Kidney (tissue), 14 donors: Measurements from ENCODE around the gene ZNF652. TPM values are rescaled to one million over a fixed set of nuclear protein-coding genes. Genes with fewer than 3 reads are reported as not detected.

ENCODE experiments used
- DNase-seq, 5 donors: peaks; one replicate each; pipeline ENCODE4 v3.0.0-alpha.2; 2013 to 2020
- FAIRE-seq: peaks from 2 replicates; lab custom pipeline; 2012; peaks lifted over from hg19 to GRCh38; lab: Jason Lieb, UNC
- H3K27ac ChIP-seq, 2 donors: one replicate each; pipeline ENCODE4 v1.7.0; 2013; ENCODE audit warnings: low read depth in 2 of 2, low read length in 2 of 2, inconsistent platforms in 1 of 2
- H3K27me3 ChIP-seq: one replicate; pipeline ENCODE4 v1.7.1; 2013; ENCODE audit warnings: low read length, inconsistent platforms; ENCODE audit not compliant: control insufficient read depth, insufficient read depth
- H3K36me3 ChIP-seq, 3 donors: one replicate each; pipeline versions ENCODE4 v1.7.0 to v1.7.1; 2013; ENCODE audit warnings: low read length in 3 of 3, control low read depth in 1 of 3, inconsistent platforms in 1 of 3; ENCODE audit not compliant: insufficient read depth in 3 of 3, control insufficient read depth in 2 of 3
- H3K4me1 ChIP-seq, 3 donors: one replicate each; pipeline versions ENCODE4 v1.7.0 to v1.7.1; 2013; ENCODE audit warnings: low read length in 3 of 3, inconsistent platforms in 1 of 3, low read depth in 1 of 3; ENCODE audit not compliant: control insufficient read depth in 2 of 3, insufficient read depth in 2 of 3
- H3K4me3 ChIP-seq, 3 donors: one replicate each; pipeline versions ENCODE4 v1.7.0 to v1.8.1; 2013; ENCODE audit warnings: low read length in 3 of 3, control low read depth in 1 of 3, inconsistent platforms in 1 of 3
- H3K9ac ChIP-seq, 3 donors: one replicate each; pipeline versions ENCODE4 v1.7.0 to v1.7.1; 2013; ENCODE audit warnings: low read length in 3 of 3, control low read depth in 1 of 3, inconsistent platforms in 1 of 3
- H3K9me3 ChIP-seq, 3 donors: one replicate each; pipeline versions ENCODE4 v1.7.0 to v1.7.1; 2013; ENCODE audit warnings: low read length in 3 of 3, control low read depth in 1 of 3, inconsistent platforms in 1 of 3; ENCODE audit not compliant: control insufficient read depth in 2 of 3, insufficient read depth in 1 of 3
- intact Hi-C: fragments of 100-400 bp; cut with DNase I; formaldehyde crosslinking; loops from one replicate; pipeline ENCODE4 v1.11.1; 2022
- polyA plus RNA-seq: library from polyadenylated mRNA; stranded (reverse); fragments of 350-450 nt; fragmentation: Illumina TruSeq; extraction: RNeasy Lipid Tissue Mini Kit (QIAGEN cat#74804); gene quantifications from one replicate; pipeline ENCODE4 v1.2.3, GENCODE V29; 2014; ENCODE audit warnings: low read depth, low replicate concordance; ENCODE audit not compliant: insufficient read depth
- total RNA-seq: library from RNA; stranded (reverse); fragmentation: NEBNext Ultra II Directional; extraction: Animal tissue kit (Norgen Biotek cat#: 25700); gene quantifications from one replicate; pipeline ENCODE4 v1.2.1, GENCODE V29; 2021
- TF ChIP-seq, protein P1 (sequence below): IDR thresholded peaks from 3 replicates; pipeline ENCODE4 v1.5.1; 2012; ENCODE audit warnings: mild to moderate bottlenecking, moderate library complexity, borderline replicate concordance; ENCODE audit not compliant: insufficient read depth; ENCODE audit errors: extremely low read depth
- donor health status: control.
- donor health status: control.
- donor health status: control.
- donor health status: control.
- donor health status: control.
- donor health status: DM: yes; HTN: yes; CAD: no.
- donor health status: Normal renal cell carcinoma (clear cell type).

ZNF652 gene
- total and polyA plus RNA-seq, 2 donors from 2014 or later, result 30.1 to 49.0 TPM

DNA sequence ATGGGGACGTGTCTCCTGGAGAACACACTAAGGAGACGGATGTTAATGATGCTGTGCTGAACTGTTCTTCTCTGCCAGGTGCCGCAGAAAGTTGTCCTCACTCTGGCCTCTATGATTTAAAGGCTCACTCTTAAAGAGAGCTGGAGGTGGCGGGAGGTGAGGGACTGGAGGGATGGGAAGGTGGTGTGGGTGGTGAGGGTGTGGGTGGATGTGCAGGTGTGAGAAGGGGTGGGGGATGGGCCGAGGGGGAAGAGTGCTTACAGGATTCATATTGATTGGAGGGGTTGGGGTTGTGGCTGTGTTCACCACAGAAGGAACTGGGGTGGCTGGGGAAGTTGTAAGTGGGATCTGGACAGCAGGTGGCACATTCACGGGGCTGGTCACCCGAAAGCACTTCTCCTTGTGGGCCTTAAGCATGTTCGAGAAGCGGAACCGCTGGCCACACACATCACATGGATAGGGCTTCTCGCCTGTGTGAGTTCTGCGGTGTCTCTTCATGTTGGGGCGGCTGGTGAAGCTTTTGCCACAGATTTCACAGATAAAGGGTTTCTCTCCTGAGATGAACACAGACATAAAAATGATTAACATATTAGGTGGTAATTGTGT is 63.6 kb downstream of the ZNF652 start:
- Histone ChIP-seq H3K9me3 (no peaks in the 10 kb centered on the region), H3K27ac (no peak overlapping the region), H3K36me3 (peaks cover 0 to 10% (median 3%) of the 10 kb centered on the region in 3 donors), H3K27me3 (no peaks in the 10 kb centered on the region), H3K4me1 (no peaks in the 10 kb centered on the region), H3K9ac (no peak overlapping the region), H3K4me3 (no peak overlapping the region)
- no peak for DNase-seq
- TF ChIP-seq, protein P1, sequence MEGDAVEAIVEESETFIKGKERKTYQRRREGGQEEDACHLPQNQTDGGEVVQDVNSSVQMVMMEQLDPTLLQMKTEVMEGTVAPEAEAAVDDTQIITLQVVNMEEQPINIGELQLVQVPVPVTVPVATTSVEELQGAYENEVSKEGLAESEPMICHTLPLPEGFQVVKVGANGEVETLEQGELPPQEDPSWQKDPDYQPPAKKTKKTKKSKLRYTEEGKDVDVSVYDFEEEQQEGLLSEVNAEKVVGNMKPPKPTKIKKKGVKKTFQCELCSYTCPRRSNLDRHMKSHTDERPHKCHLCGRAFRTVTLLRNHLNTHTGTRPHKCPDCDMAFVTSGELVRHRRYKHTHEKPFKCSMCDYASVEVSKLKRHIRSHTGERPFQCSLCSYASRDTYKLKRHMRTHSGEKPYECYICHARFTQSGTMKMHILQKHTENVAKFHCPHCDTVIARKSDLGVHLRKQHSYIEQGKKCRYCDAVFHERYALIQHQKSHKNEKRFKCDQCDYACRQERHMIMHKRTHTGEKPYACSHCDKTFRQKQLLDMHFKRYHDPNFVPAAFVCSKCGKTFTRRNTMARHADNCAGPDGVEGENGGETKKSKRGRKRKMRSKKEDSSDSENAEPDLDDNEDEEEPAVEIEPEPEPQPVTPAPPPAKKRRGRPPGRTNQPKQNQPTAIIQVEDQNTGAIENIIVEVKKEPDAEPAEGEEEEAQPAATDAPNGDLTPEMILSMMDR, result no peak
- FAIRE-seq, result no peak
- intact Hi-C loops, result no loop called here

DNA sequence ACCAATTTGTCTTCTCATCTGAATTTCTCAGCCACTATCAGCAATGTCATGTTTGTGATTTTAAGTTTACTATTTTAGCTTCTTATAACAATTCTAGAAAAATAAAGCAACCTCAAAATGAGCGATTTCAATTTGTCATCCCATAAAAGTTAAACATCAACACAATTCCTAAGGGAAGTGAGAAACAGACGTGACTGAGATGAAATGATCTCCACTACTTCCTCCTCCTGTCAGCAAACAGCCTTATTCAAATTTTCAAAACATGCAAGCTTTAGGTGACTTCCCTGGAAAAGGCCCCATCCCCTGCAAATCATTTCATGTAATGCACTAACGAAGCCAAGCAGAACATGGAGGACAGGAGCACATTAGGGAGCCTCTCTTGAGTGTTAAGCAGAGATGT is 64.9 kb downstream of the ZNF652 start:
- peaks cover 0 to 10% (median 3%) of the 10 kb centered on the region in 3 donors for H3K36me3 ChIP-seq

DNA sequence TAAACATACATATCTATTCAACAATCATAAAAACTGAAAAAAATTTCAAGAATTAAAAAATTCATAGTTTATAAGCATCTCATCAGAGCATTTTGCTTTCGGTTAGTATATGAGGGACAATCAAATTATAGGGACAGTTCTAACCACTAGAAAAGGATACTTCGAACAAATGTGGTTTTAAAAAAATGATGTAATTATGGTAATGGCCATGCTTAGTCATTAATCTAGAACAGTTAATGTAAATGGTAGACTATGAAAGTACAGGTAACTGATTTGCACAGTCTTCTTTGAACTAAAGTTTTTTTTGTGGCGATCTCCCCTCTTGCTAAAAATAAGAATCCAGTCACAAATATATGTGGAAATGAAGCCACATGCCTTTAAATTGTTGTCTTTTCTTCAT is 67.9 kb downstream of the ZNF652 start:
- Histone ChIP-seq H3K4me1 (no peaks in the 10 kb centered on the region), H3K9me3 (no peaks in the 10 kb centered on the region), H3K27me3 (no peaks in the 10 kb centered on the region), H3K9ac (no peak overlapping the region), H3K27ac (no peak overlapping the region), H3K36me3 (peaks cover 0 to 10% (median 3%) of the 10 kb centered on the region in 3 donors), H3K4me3 (no peak overlapping the region)
- no peak for DNase-seq
- no peak for FAIRE-seq
- intact Hi-C loops, result no loop called here
- TF ChIP-seq, protein P1, result no peak

More for the DNA sequence above, 64.9 kb downstream of the ZNF652 start:
- Histone ChIP-seq H3K4me1 (no peaks in the 10 kb centered on the region), H3K9ac (no peak overlapping the region), H3K9me3 (no peaks in the 10 kb centered on the region), H3K4me3 (no peak overlapping the region), H3K27ac (no peak overlapping the region), H3K27me3 (no peaks in the 10 kb centered on the region)
- no peak for FAIRE-seq
- TF ChIP-seq, protein P1, result no peak
- intact Hi-C loops, result no loop called here
- DNase-seq, result no peak
